Heart left ventricle (tissue), 16 donors: Measurements from ENCODE around the gene CEPT1. TPM values are rescaled to one million over a fixed set of nuclear protein-coding genes. Genes with fewer than 3 reads are reported as not detected.

Experiments used
- ATAC-seq, 4 donors: fragments of 200-7000 bp; cut with Tn5 transposase; one replicate each; pipeline ENCODE4 v1.9.1; 2020 to 2022; ENCODE audit warnings: moderate library complexity in 4 of 4, mild to moderate bottlenecking in 3 of 4, moderate number of reproducible peaks in 1 of 4
- DNase-seq, 5 donors: peaks; one replicate each; pipeline ENCODE4 v3.0.0-alpha.2; 2020
- H3K27ac ChIP-seq, 12 donors: fragments of 200-600 bp; sonication (generic) in 4 of 12; one replicate each; pipeline versions ENCODE4 v1.5.0 to v1.8.0; 2016 to 2022; ENCODE audit warnings: mild to moderate bottlenecking in 2 of 12
- H3K27me3 ChIP-seq, 9 donors: fragments of 200-600 bp; sonication (generic) in 2 of 9; one replicate each; pipeline versions ENCODE4 v1.5.1 to v1.8.0; 2016 to 2022; ENCODE audit warnings: mild to moderate bottlenecking in 3 of 9
- H3K36me3 ChIP-seq, 9 donors: fragments of 200-600 bp; sonication (generic) in 2 of 9; one replicate each; pipeline versions ENCODE4 v1.5.0 to v1.8.0; 2018 to 2022; ENCODE audit warnings: mild to moderate bottlenecking in 2 of 9
- H3K4me1 ChIP-seq, 12 donors: fragments of 200-600 bp; sonication (generic) in 4 of 12; one replicate each; pipeline versions ENCODE4 v1.5.0 to v1.8.0; 2016 to 2022; ENCODE audit warnings: mild to moderate bottlenecking in 3 of 12
- H3K4me3 ChIP-seq, 12 donors: fragments of 200-600 bp; sonication (generic) in 4 of 12; one replicate each; pipeline versions ENCODE4 v1.5.0 to v1.8.0; 2017 to 2022; ENCODE audit warnings: mild to moderate bottlenecking in 9 of 12, moderate library complexity in 4 of 12
- H3K9me3 ChIP-seq, 12 donors: fragments of 200-600 bp; sonication (generic) in 4 of 12; one replicate each; pipeline versions ENCODE4 v1.5.0 to v1.8.0; 2016 to 2022; ENCODE audit warnings: mild to moderate bottlenecking in 1 of 12
- CTCF ChIP-seq, 12 donors: fragments of 200-600 bp; sonication (generic) in 4 of 12; IDR thresholded peaks; one replicate each; pipeline versions ENCODE4 v1.5.0 to v1.8.0; 2018 to 2022; ENCODE audit warnings: antibody characterized with exemption in 12 of 12, mild to moderate bottlenecking in 5 of 12
- POLR2A ChIP-seq, 2 donors: fragments of 450-650 bp; IDR thresholded peaks; one replicate each; pipeline ENCODE4 v1.6.1; 2017; ENCODE audit warnings: antibody characterized with exemption in 2 of 2, mild to moderate bottlenecking in 2 of 2, moderate library complexity in 2 of 2
- WGBS, 4 donors: extraction: QIAGEN DNeasy Blood & Tissue Kit in 2 of 4; methylation state at CpG; one replicate each; pipeline versions ENCODE4 v1.1.5 to v1.1.7; 2013 to 2018; 5-methylcytosine and 5-hydroxymethylcytosine counted together
- intact Hi-C, 10 donors: fragments of 100-400 bp; cut with DNase I; formaldehyde crosslinking; loops; one replicate each; pipeline versions ENCODE4 v1.11.1 to v1.14.2; 2022
- polyA plus RNA-seq, 2 donors: library from polyadenylated mRNA; stranded (reverse); fragments of 200-250 nt; gene quantifications; one replicate each; pipeline ENCODE4 v1.2.3, GENCODE V29; 2013
- total RNA-seq, 9 donors: library from RNA; depleted of rRNA in 2 of 9; stranded (reverse); fragments of >200 nt in 2 of 9; fragmentation: NEBNext Ultra II Directional in 3 of 9; extraction: Animal tissue kit (Norgen Biotek cat#: 25700) in 3 of 9; gene quantifications; one replicate each; pipeline versions ENCODE4 v1.1.0 to v1.2.4, GENCODE V29; 2016 to 2023
- donor health status: ischemic (EF 13 %, LVEDD 7.1; RV severe dilation, severe dysfunction).
- donor health status: healthy with polysubstance abuse.
- donor health status: DM: no; HTN: yes; CAD: no.
- donor health status: DM: no; HTN: no; CAD: no.
- donor health status: ischemic (EF 25% LVEDD 6.9; RV normal size, moderate dysfunction).
- donor health status: ischemic (EF 25% LVEDD 5.7; RV mildly dilated, moderate dysfunction).
- donor health status: healthy.
- donor health status: DM: yes; HTN: yes; CAD: no.
- donor health status: ischemic (EF 35%, LVEDD 5.7; RV mildly dilated, moderate dysfunction).
- donor health status: nonischemic (EF 11% LVEDD 7.7; RV severe dilation, severe dysfunction).
- donor health status: DM: yes; HTN: yes; CAD: no.
- donor health status: PGD.
- donor health status: ischemic (EF 29% LVEDD 5.4; RV normal size, mild dysfunction).
- donor health status: nonischemic (EF 23%, LVEDD 6.1; RV moderate dilation, normal function).

Gene CEPT1
- total and polyA plus RNA-seq, 11 donors: 7.4 to 26.9 (median 11.6) TPM

GRCh38 chr1:111227851-111228747 is 88.1 kb downstream of the CEPT1 start:
- WGBS, 4 donors: 68 to 82% (median 73%) methylated on average over 6 of the region's 6 CpGs
- TF ChIP-seq POLR2A (IDR thresholded peaks at IDR 0.05) (no peak), CTCF (IDR thresholded peaks at IDR 0.05) (no peak)
- ATAC-seq: peak; percentile 82 to 98 (median 95)
- H3K9me3 ChIP-seq: no peaks in the 10 kb centered on the region
- intact Hi-C loops: loop anchor here in 4 of 10 donors (5.0 to 10.0 kb wide), 5 partner anchors 107 to 547 kb away; no protein-coding TSS in a partner anchor
- peaks cover 0 to 37% (median 2%) of the 10 kb centered on the region in 12 donors for H3K4me1 ChIP-seq
- no peak overlapping the region for H3K4me3 ChIP-seq
- peak overlapping the region in 9 of 12 donors; percentile 6 to 75 (median 50) for H3K27ac ChIP-seq
- DNase-seq: peak in 4 of 5 donors; percentile 26 to 54 (median 38)
- no peaks in the 10 kb centered on the region for H3K36me3 ChIP-seq
- no peaks in the 10 kb centered on the region for H3K27me3 ChIP-seq

GRCh38 chr1:111228748-111229126 is 88.7 kb downstream of the CEPT1 start:
- no peak for ATAC-seq

GRCh38 chr1:111232134-111232533 is 92.1 kb downstream of the CEPT1 start:
- no peak for ATAC-seq

More at GRCh38 chr1:111228748-111229126, 88.7 kb downstream of the CEPT1 start:
- no peak for TF ChIP-seq POLR2A (IDR thresholded peaks at IDR 0.05)
- TF ChIP-seq CTCF (IDR thresholded peaks at IDR 0.05): no peak
- H3K27me3 ChIP-seq: no peaks in the 10 kb centered on the region
- H3K36me3 ChIP-seq: no peaks in the 10 kb centered on the region
- 59 to 73% (median 69%) methylated on average over 2 of the region's 2 CpGs for WGBS, 4 donors
- H3K27ac ChIP-seq: peak overlapping the region in 5 of 12 donors; percentile 17 to 66 (median 53)
- no peak overlapping the region for H3K4me3 ChIP-seq
- DNase-seq: no peak
- H3K4me1 ChIP-seq: peaks cover 0 to 33% (median 2%) of the 10 kb centered on the region in 12 donors
- intact Hi-C loops: loop anchor here in 4 of 10 donors (5.0 to 10.0 kb wide), 5 partner anchors 106 to 546 kb away; no protein-coding TSS in a partner anchor
- H3K9me3 ChIP-seq: no peaks in the 10 kb centered on the region

More at GRCh38 chr1:111232134-111232533, 92.1 kb downstream of the CEPT1 start:
- no peaks in the 10 kb centered on the region for H3K9me3 ChIP-seq
- H3K27me3 ChIP-seq: no peaks in the 10 kb centered on the region
- peaks cover 0 to 19% (median 2%) of the 10 kb centered on the region in 12 donors for H3K4me1 ChIP-seq
- WGBS, 4 donors: 89 to 97% (median 94%) methylated on average over 3 of the region's 3 CpGs
- intact Hi-C loops: no loop called here
- H3K36me3 ChIP-seq: no peaks in the 10 kb centered on the region
- H3K4me3 ChIP-seq: no peak overlapping the region
- H3K27ac ChIP-seq: no peak overlapping the region
- TF ChIP-seq CTCF (IDR thresholded peaks at IDR 0.05) (no peak), POLR2A (IDR thresholded peaks at IDR 0.05) (no peak)
- DNase-seq: no peak
